Mesothelial cell of epicardium (in vitro differentiated cells): ENCODE results near the gene CENPT. TPM values are rescaled to one million over a fixed set of nuclear protein-coding genes. Genes with fewer than 3 reads are reported as not detected.

ENCODE experiments used
- DNase-seq, 2 experiments: peaks; one replicate each; pipeline ENCODE4 v3.0.0; 2021; ENCODE audit warnings: low spot score in 2 of 2; ENCODE audit not compliant: unreplicated experiment in 2 of 2
- H3K27ac Mint-ChIP-seq: 2 replicates; pipeline ENCODE4 v1.8.0; 2021; ENCODE audit warnings: mixed read lengths
- H3K27me3 Mint-ChIP-seq: 2 replicates; pipeline ENCODE4 v1.8.0; 2021; ENCODE audit warnings: low read depth, mixed read lengths
- H3K36me3 Mint-ChIP-seq: 2 replicates; pipeline ENCODE4 v1.8.0; 2021; ENCODE audit warnings: mixed read lengths
- H3K4me1 Mint-ChIP-seq: 2 replicates; pipeline ENCODE4 v1.8.0; 2021; ENCODE audit warnings: mixed read lengths
- H3K4me3 Mint-ChIP-seq: 2 replicates; pipeline ENCODE4 v1.8.0; 2021; ENCODE audit warnings: mild to moderate bottlenecking, moderate library complexity, mixed read lengths
- H3K9me3 Mint-ChIP-seq: 2 replicates; pipeline ENCODE4 v1.8.0; 2021; ENCODE audit warnings: mixed read lengths
- total RNA-seq: library from RNA; stranded (reverse); gene quantifications from 3 replicates; pipeline ENCODE4 v1.2.1, GENCODE V29; 2021
- TF ChIP-seq, protein P1 (sequence below): fragments of 200-600 bp; sonication (generic); IDR thresholded peaks from one replicate; pipeline ENCODE4 v1.5.0; 2021; ENCODE audit warnings: antibody characterized with exemption; ENCODE audit not compliant: unreplicated experiment

CENPT gene
- total RNA-seq, 1 donor from 2014 or later: 73.8 TPM

GRCh38 chr16:67873435-67874370 lies 26.2 kb upstream of the CENPT start:
- peaks cover 15% of the 10 kb centered on the region for H3K4me1 Mint-ChIP-seq
- peak overlapping the region; percentile 94 for H3K27ac Mint-ChIP-seq
- H3K36me3 Mint-ChIP-seq: peaks cover 10% of the 10 kb centered on the region
- no peaks in the 10 kb centered on the region for H3K9me3 Mint-ChIP-seq
- TF ChIP-seq, protein P1, sequence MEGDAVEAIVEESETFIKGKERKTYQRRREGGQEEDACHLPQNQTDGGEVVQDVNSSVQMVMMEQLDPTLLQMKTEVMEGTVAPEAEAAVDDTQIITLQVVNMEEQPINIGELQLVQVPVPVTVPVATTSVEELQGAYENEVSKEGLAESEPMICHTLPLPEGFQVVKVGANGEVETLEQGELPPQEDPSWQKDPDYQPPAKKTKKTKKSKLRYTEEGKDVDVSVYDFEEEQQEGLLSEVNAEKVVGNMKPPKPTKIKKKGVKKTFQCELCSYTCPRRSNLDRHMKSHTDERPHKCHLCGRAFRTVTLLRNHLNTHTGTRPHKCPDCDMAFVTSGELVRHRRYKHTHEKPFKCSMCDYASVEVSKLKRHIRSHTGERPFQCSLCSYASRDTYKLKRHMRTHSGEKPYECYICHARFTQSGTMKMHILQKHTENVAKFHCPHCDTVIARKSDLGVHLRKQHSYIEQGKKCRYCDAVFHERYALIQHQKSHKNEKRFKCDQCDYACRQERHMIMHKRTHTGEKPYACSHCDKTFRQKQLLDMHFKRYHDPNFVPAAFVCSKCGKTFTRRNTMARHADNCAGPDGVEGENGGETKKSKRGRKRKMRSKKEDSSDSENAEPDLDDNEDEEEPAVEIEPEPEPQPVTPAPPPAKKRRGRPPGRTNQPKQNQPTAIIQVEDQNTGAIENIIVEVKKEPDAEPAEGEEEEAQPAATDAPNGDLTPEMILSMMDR: no peak
- H3K4me3 Mint-ChIP-seq: peak overlapping the region; percentile 94
- no peaks in the 10 kb centered on the region for H3K27me3 Mint-ChIP-seq
- DNase-seq: no peak

DNA sequence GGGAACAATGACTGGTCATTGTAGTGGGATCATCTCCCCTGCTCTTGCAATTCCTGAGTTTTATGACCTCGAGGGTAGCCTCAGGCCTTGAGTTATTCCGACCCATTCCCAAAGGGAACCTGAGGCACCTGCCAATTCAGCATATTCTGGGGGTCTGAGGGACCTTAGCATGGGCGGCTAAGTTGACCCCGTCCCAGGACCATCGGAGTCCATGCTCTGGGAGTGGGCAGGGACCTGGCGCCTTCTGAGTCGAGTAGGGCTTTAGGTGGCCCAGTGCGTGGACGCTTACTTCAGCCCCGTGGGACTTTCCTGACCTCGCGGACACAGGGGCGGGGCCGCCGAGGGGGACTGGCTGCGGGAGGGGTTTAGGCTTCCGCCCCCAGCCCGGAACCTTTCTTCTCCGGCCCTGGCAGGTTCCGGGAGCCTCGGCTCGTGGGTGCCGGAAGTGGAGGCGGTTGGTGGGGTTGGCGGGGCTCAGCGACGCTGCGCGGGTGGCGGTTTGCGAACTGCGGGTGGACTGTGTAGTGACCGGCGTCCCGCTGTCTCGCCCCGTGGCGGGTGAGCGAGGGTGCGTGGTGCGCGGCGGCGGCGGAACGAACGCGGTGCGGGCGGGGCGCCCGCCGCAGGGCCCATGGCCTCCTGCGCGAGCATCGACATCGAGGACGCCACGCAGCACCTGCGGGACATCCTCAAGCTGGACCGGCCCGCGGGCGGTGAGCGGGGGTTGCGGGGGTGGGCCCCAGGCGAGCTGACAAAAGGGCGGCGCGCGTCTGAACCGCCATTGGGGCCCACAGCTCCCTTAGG lies 25.3 kb upstream of the CENPT start, which contains the start of gene EDC4:
EDC4 (plus strand) TSS at position 422 of the 804 bp plus-strand sequence; CDS start at position 632, 210 bp downstream.
- no peaks in the 10 kb centered on the region for H3K9me3 Mint-ChIP-seq
- peaks cover 10% of the 10 kb centered on the region for H3K36me3 Mint-ChIP-seq
- TF ChIP-seq, protein P1: no peak
- H3K4me3 Mint-ChIP-seq: peak within 1 kb of the TSS; percentile 94
- peaks cover 15% of the 10 kb centered on the region for H3K4me1 Mint-ChIP-seq
- DNase-seq: peak; percentile 41 to 76
- peak within 1 kb of the TSS; percentile 94 for H3K27ac Mint-ChIP-seq
- H3K27me3 Mint-ChIP-seq: no peaks in the 10 kb centered on the region

DNA sequence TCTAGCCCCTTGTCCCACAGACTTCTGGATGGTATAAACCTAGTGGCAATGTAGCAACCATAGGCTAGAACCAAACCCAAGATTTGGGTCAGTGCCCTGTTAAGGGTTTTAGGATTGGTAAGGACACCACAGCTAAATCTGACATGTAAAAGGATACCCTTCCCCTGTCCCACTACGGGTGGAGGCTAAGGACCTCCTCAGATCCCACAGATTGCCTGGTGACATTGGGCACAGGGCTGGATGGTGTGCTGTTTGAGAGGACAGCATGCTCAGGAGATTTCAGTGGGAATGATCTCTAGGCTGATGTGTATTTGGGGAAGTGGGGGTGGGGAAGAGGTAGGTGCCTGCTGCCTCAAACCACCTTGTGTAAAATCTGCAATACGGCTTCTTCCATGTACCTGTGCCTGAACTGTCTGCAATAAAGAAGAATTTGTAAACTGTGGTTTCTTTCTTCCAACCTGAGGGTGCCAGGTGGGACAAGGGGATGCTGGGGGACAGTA lies 24.7 kb upstream of the CENPT start:
- DNase-seq: no peak
- Mint-ChIP-seq H3K27ac (peak overlapping the region; percentile 82), H3K27me3 (no peaks in the 10 kb centered on the region), H3K9me3 (no peaks in the 10 kb centered on the region), H3K4me1 (peaks cover 15% of the 10 kb centered on the region), H3K4me3 (peak overlapping the region; percentile 94), H3K36me3 (peaks cover 7% of the 10 kb centered on the region)
- TF ChIP-seq, protein P1: no peak

DNA sequence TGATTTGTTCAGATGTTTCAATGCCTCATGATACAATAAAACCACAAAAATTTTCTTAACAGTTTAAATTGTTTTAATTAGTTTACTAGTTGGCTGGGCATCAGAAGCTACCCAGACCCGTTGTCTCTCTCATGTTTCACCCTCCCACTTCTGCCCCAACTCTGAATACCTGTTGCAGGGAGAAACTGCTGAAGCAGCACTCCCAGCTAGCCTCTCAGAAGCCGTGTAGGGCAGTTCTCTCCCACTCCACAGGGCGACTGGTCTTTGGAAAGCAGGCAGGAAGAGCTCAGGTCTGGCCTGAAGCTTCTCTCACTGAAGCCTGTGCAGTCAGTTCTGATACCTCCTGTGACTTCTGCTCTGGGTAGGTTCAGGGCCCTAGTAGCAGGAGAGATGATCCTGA lies 23.8 kb upstream of the CENPT start:
- no peak overlapping the region for H3K27ac Mint-ChIP-seq
- no peaks in the 10 kb centered on the region for H3K27me3 Mint-ChIP-seq
- no peak for DNase-seq
- peaks cover 15% of the 10 kb centered on the region for H3K4me1 Mint-ChIP-seq
- peaks cover 7% of the 10 kb centered on the region for H3K36me3 Mint-ChIP-seq
- no peaks in the 10 kb centered on the region for H3K9me3 Mint-ChIP-seq
- H3K4me3 Mint-ChIP-seq: no peak overlapping the region
- TF ChIP-seq, protein P1: no peak

DNA sequence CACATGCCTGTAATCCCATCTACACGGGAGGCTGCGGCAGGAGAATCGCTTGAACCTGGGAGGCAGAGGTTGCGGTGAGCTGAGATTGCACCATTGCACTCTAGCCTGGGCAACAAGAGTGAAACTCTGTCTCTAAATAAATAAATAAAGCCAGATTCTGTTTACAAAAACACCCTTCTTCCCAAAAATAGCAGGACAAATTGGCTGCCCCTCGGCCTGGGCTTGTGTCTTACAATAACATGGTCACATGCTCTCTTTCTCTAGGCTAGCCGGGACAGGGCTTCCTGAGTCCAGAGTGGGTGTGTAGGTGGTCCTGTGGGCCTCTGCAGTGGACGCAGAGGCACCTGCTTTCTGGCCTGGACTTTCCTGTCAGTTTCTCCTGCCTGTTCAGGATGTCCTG lies 22.2 kb upstream of the CENPT start:
- Mint-ChIP-seq H3K4me1 (peaks cover 11% of the 10 kb centered on the region), H3K4me3 (no peak overlapping the region), H3K27me3 (no peaks in the 10 kb centered on the region), H3K36me3 (peaks cover 7% of the 10 kb centered on the region), H3K9me3 (no peaks in the 10 kb centered on the region), H3K27ac (no peak overlapping the region)
- no peak for DNase-seq
- TF ChIP-seq, protein P1: no peak
